NCI-H2196 (cell line): Measurements from ENCODE around the gene LCN6.
"Not testable (repeated sequence)": the region's sequence is repeated elsewhere in the genome, so short reads cannot be mapped to it uniquely, and the experiment has no call there.

Experiments
- DNase-seq: peaks from one replicate; lab custom pipeline; 2025; ENCODE audit not compliant: unreplicated experiment; lab: John Stamatoyannopoulos, UW

LCN6 gene

GRCh38 chr9:136711751-136712689 is 36.3 kb downstream of the LCN6 start, which contains the start of gene DIPK1B:
DIPK1B (plus strand) TSS chr9:136712572; CDS start chr9:136712666, 94 bp downstream.
- peak; percentile 43 for DNase-seq

- DNase-seq = not testable (repeated sequence)
These were observed 37.1 kb downstream of the LCN6 start for GRCh38 chr9:136711219-136711648.

- no peak for DNase-seq
These were observed 37.8 kb downstream of the LCN6 start for GRCh38 chr9:136710543-136710942.

- no peak for DNase-seq
These were observed 38.7 kb downstream of the LCN6 start for GRCh38 chr9:136709454-136710109.

- no peak for DNase-seq
These were observed 40.3 kb downstream of the LCN6 start for GRCh38 chr9:136707849-136708517.

GRCh38 chr9:136707011-136707410 is 41.3 kb downstream of the LCN6 start:
- no peak for DNase-seq

- no peak for DNase-seq
These were observed 42.8 kb downstream of the LCN6 start for GRCh38 chr9:136705564-136705963.

- not testable (repeated sequence) for DNase-seq
These were observed 43.6 kb downstream of the LCN6 start for GRCh38 chr9:136704741-136705140.

- DNase-seq = no peak
These were observed 45.0 kb downstream of the LCN6 start for GRCh38 chr9:136703276-136703860.

GRCh38 chr9:136701668-136702053 is 46.7 kb downstream of the LCN6 start:
- DNase-seq = no peak

- no peak for DNase-seq
These were observed 47.2 kb downstream of the LCN6 start for GRCh38 chr9:136700959-136701667.

GRCh38 chr9:136700304-136700703 is 48.0 kb downstream of the LCN6 start:
- no peak for DNase-seq

- DNase-seq = no peak
These were observed 49.6 kb downstream of the LCN6 start for GRCh38 chr9:136698635-136699246.

GRCh38 chr9:136697821-136698526 is 50.4 kb downstream of the LCN6 start:
- DNase-seq = no peak

- no peak for DNase-seq
These were observed 51.0 kb downstream of the LCN6 start for GRCh38 chr9:136697146-136697820.

- no peak for DNase-seq
These were observed 51.8 kb downstream of the LCN6 start for GRCh38 chr9:136696502-136696901.

GRCh38 chr9:136695955-136696354 is 52.4 kb downstream of the LCN6 start:
- DNase-seq = peak; percentile 75

GRCh38 chr9:136695435-136695895 is 52.9 kb downstream of the LCN6 start:
- DNase-seq = peak; percentile 96

- no peak for DNase-seq
These were observed 53.5 kb downstream of the LCN6 start for GRCh38 chr9:136694872-136695247.
